Breast epithelium (tissue), 3 donors: Measurements from ENCODE around the gene SHROOM1.

Experiments used
- POLR2AphosphoS5 ChIP-seq, 3 donors: sonication (generic); formaldehyde crosslinking; IDR thresholded peaks; one replicate each; pipeline ENCODE4 v1.6.1; 2017; ENCODE audit warnings: antibody characterized with exemption in 3 of 3
- TF ChIP-seq, protein P1 (sequence below), 3 donors: fragments of 450-650 bp; IDR thresholded peaks; one replicate each; pipeline ENCODE4 v1.5.1; 2016 to 2017; ENCODE audit warnings: antibody characterized with exemption in 3 of 3, mild to moderate bottlenecking in 3 of 3, moderate library complexity in 3 of 3

DNA sequence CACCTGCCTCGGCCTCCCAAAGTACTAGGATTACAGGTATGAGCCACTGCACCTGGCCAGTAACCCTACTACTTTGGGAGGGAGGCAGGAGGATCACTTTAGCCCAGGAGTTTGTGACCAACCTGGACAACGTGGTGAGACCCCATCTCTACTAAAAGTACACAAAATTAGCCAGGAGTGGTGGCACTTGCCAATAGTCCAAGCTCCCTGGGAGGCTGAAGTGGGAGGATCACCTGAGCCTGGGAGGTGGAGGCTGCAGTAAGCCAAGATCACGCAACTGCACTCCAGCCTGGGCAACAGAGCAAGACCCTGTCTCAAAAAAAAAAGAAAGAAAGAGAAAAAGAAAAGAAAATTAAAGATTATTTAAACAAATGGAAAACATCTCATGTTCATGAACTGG lies 25.6 kb upstream of the SHROOM1 start:
- TF ChIP-seq, protein P1, sequence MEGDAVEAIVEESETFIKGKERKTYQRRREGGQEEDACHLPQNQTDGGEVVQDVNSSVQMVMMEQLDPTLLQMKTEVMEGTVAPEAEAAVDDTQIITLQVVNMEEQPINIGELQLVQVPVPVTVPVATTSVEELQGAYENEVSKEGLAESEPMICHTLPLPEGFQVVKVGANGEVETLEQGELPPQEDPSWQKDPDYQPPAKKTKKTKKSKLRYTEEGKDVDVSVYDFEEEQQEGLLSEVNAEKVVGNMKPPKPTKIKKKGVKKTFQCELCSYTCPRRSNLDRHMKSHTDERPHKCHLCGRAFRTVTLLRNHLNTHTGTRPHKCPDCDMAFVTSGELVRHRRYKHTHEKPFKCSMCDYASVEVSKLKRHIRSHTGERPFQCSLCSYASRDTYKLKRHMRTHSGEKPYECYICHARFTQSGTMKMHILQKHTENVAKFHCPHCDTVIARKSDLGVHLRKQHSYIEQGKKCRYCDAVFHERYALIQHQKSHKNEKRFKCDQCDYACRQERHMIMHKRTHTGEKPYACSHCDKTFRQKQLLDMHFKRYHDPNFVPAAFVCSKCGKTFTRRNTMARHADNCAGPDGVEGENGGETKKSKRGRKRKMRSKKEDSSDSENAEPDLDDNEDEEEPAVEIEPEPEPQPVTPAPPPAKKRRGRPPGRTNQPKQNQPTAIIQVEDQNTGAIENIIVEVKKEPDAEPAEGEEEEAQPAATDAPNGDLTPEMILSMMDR (IDR thresholded peaks at IDR 0.05) = no peak
- no peak for TF ChIP-seq POLR2AphosphoS5 (IDR thresholded peaks at IDR 0.05)
